Fibroblast of the aortic adventitia (primary cell): Measurements from ENCODE around the gene ALG3. TPM values are rescaled to one million over a fixed set of nuclear protein-coding genes. Genes with fewer than 3 reads are reported as not detected.

Experiments
- DNase-seq: peaks from one replicate; pipeline ENCODE4 v3.0.0-alpha.2; 2010; ENCODE audit warnings: low read depth
- H3K4me3 ChIP-seq: 2 replicates; pipeline ENCODE4 v1.5.1; 2011; ENCODE audit warnings: low read depth, mild to moderate bottlenecking, control low read depth, low read length, moderate library complexity
- total RNA-seq: library from RNA; depleted of rRNA; stranded (reverse); fragments of >200 nt; gene quantifications from 2 replicates; pipeline ENCODE4 v1.2.3, GENCODE V29; 2012; ENCODE audit warnings: low replicate concordance
- TF ChIP-seq, protein P1 (sequence below): IDR thresholded peaks from 2 replicates; pipeline ENCODE4 v1.5.1; 2011; ENCODE audit warnings: mild to moderate bottlenecking, low read length, control low read depth, inconsistent platforms; ENCODE audit not compliant: insufficient read depth

The ALG3 gene
- total RNA-seq, 1 donor, result 34.0 TPM

DNA sequence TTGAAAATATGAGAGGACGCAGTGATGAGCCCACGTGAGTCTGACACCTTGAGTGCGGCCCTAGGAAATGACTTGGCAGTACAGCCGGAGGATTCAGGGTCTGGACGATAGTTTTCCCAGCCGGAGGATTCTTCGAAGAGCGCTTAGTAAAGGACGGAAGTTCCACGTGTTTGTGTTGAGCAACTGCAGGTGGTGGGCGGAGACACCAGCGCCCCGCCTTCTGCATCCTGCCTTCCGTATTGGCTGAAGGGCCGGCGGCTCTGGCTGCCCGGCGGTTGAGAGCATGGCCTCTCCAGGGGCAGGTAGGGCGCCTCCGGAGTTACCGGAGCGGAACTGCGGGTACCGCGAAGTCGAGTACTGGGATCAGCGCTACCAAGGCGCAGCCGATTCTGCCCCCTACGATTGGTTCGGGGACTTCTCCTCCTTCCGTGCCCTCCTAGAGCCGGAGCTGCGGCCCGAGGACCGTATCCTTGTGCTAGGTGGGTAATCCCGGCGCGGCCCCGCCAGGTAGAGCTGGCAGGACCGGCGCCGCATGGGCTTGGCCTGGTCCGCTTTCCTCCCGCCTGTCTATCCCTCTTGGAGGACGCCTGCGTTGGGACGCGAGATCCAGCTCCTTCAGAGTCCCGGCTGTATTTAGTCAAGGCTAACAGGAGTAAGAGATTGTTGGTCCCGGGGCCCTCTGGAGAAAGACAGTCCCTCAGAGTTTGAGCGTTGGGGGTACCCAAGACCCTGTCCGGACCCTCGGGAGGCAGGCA lies 827 bp upstream of the ALG3 start, which contains the start of gene EEF1AKMT4:
TSS of gene EEF1AKMT4 (plus strand) at position 261 of the 755 bp plus-strand sequence. CDS start at position 284, 23 bp downstream.
- TF ChIP-seq, protein P1, sequence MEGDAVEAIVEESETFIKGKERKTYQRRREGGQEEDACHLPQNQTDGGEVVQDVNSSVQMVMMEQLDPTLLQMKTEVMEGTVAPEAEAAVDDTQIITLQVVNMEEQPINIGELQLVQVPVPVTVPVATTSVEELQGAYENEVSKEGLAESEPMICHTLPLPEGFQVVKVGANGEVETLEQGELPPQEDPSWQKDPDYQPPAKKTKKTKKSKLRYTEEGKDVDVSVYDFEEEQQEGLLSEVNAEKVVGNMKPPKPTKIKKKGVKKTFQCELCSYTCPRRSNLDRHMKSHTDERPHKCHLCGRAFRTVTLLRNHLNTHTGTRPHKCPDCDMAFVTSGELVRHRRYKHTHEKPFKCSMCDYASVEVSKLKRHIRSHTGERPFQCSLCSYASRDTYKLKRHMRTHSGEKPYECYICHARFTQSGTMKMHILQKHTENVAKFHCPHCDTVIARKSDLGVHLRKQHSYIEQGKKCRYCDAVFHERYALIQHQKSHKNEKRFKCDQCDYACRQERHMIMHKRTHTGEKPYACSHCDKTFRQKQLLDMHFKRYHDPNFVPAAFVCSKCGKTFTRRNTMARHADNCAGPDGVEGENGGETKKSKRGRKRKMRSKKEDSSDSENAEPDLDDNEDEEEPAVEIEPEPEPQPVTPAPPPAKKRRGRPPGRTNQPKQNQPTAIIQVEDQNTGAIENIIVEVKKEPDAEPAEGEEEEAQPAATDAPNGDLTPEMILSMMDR, result peak; percentile 71
- peak; percentile 99 for DNase-seq
- H3K4me3 ChIP-seq, result peak within 1 kb of the TSS; percentile 100

DNA sequence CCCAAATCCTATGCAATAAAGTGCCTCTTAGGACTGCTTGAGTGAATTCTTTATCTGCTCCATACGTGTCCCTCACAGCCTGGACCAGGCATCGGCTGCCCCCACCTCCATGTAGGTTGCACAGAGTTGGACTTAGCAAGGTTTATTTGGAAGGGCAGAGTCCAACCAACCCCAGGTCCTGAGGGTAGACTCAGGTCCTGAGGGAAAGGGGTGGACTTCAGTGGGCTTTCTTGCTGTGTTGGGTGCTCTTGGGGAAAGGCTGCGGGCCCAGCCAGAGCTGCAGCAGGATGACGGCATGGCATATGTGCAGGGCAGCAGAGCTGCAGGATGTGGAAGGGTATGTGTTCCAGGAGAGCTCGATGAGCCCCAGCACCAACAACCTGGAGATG lies 6.5 kb downstream of the ALG3 start:
- TF ChIP-seq, protein P1, result no peak
- no peak for DNase-seq
- H3K4me3 ChIP-seq, result no peak overlapping the region

DNA sequence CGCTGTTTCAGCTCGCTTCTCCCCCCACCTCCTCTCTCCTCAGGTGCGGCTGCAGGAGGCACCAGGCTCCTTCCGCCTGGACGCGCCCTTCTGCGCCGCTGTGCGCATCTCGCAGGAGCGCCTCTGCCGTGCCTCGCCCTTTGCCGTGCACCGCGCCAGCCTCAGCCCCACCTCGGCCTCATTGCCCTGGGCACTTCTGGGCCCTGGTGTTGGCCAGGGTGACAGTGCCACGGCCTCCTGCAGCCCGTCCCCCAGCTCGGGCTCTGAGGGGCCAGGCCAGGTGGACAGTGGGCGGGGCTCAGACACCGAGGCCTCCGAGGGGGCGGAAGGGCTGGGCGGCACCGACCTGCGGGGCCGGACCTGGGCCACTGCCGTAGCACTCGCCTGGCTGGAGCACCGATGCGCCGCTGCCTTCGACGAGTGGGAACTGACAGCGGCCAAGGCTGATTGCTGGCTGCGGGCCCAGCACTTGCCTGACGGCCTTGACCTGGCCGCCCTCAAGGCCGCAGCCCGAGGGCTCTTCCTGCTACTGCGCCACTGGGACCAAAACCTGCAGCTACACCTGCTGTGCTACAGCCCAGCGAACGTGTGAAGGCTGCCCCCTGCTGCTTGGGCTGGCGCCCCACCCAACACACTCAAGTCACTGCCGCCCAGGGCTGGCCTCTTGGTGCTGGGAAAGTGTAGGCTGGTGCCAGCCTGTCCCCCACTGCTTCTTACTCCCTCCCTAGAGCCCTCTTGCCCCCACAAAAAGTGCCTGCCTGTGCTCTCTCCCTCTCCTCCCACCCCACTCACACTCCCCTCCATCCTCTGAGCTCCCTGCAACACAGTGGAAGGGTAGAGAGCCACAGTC lies 7.1 kb downstream of the ALG3 start:
- H3K4me3 ChIP-seq, result no peak overlapping the region
- TF ChIP-seq, protein P1, result peak; percentile 68
- DNase-seq, result peak; percentile 36

DNA sequence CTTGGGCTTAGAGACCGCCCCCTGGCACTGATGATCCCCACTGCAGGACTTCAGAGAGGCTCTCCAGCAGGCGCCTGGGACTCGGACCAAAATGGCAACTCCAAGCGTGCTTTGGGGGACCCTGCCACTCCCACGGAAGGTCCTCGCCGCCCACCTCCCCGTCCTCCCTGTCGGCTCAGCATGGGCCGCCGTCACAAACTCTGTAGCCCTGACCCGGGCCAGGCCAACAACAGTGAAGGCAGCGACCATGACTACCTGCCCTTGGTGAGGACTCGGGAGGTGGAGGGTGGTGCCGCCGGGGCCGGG lies 7.7 kb downstream of the ALG3 start:
- TF ChIP-seq, protein P1, result no peak
- H3K4me3 ChIP-seq, result no peak overlapping the region
- no peak for DNase-seq

DNA sequence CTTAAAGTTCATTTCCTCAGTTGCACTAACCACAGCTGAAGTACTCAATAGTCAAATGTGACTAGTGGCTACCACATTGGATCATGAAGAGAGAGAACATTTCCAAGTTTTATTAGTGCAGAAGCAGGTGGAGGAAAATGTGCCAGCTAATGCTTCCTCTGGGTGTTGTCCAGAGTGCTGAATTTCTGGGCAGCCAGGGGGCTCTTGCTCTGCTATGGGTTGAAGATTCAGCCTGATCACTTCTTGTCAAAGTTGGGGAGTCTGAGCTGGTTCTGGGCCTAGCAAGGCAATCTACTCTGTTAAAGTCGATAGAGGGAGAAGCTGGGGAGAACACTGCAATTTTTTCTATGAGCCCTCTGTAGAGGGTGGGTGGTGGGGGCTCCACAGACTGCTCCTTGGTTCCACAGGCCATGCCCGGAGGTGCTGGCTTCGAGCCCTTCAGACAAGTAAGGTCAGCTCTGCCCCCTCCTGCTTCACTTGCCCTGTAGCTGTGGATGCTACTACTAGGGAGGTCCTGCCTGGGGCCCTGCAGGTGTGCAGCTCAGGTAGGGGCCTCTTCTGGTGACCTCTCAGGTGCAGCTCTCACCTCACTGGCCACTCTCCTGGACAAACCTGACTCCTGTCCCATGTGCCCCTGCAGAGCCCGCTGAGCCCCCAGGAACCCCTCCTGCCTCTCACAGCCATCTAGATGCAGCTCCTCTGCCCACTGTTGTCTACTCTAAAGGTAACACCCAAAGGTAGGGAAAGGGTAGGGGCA lies 8.2 kb downstream of the ALG3 start:
- H3K4me3 ChIP-seq, result no peak overlapping the region
- TF ChIP-seq, protein P1, result no peak
- DNase-seq, result peak; percentile 30

DNA sequence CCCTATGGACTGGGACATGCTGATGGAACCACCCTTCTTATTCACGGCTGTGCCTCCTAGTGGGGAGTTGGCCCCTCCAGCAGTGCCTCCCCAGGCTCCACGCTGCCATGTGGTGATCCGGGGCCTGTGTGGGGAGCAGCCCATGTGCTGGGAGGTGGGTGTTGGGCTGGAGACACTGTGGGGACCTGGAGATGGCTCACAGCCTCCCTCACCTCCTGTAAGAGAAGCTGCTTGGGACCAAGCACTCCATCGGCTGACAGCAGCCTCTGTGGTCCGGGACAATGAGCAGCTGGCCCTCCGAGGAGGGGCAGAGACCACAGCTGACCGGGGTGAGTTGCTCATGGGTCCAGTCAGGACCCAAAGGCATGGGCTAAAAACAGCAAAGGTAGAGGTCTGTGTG lies 9.1 kb downstream of the ALG3 start:
- TF ChIP-seq, protein P1, result no peak
- DNase-seq, result no peak
- H3K4me3 ChIP-seq, result no peak overlapping the region
